Keratinocyte (primary cell): ENCODE data around the gene AKR1C1.

Experiments used
- EZH2 ChIP-seq: IDR thresholded peaks from one replicate; pipeline ENCODE4 v1.6.1; 2012; ENCODE audit warnings: inconsistent platforms, mild to moderate bottlenecking, low read length, moderate library complexity
- TF ChIP-seq, protein P1 (sequence below), 3 experiments: IDR thresholded peaks in 1 of 3; conservative IDR thresholded peaks in 1 of 3; optimal IDR thresholded peaks in 1 of 3; 2 replicates in 2 of 3; 3 replicates in 1 of 3; pipeline versions ENCODE3 to v1.5.1; 2011; ENCODE audit warnings: low read length in 3 of 3, mild to moderate bottlenecking in 3 of 3, moderate library complexity in 2 of 3, control low read depth in 1 of 3, inconsistent platforms in 1 of 3; ENCODE audit not compliant: insufficient read depth in 2 of 3; ENCODE audit errors: extremely low read depth in 1 of 3

DNA sequence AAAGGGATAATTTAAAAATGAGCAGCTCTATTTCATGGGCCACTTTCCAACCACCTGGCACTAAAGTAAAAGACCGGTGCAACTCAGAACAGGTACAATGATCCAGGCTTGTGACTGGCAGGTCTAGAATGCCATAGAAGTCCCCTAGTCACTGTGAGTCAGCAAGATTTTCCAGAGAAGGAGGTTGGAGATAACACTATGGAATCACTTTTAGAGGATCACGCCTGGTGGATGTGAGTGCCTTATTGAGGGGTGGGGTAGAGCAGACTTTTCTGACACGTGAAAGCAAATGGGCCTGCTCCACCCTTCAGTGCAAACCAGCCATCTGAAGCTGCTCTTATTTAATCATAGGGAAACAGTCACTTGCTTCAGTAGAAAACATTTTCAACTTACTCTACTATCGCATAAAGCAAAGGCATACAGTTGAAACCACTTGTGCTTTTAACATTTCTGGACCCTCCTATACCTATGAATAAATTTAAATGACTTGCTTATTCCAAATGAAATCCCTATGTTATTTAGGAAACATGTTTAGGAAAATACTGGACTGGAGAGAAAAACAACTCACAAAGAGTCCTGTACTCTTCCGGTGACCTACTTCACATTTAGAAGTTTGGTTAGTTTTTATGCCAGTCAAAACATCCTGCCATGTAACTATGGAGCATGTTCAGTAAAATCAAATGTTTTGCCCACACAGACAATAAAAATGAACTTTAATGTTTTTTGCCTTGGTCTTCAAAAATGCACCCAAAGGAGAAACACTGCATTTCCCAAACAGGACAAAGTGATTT is 21.5 kb upstream of the AKR1C1 start:
- TF ChIP-seq, protein P1, sequence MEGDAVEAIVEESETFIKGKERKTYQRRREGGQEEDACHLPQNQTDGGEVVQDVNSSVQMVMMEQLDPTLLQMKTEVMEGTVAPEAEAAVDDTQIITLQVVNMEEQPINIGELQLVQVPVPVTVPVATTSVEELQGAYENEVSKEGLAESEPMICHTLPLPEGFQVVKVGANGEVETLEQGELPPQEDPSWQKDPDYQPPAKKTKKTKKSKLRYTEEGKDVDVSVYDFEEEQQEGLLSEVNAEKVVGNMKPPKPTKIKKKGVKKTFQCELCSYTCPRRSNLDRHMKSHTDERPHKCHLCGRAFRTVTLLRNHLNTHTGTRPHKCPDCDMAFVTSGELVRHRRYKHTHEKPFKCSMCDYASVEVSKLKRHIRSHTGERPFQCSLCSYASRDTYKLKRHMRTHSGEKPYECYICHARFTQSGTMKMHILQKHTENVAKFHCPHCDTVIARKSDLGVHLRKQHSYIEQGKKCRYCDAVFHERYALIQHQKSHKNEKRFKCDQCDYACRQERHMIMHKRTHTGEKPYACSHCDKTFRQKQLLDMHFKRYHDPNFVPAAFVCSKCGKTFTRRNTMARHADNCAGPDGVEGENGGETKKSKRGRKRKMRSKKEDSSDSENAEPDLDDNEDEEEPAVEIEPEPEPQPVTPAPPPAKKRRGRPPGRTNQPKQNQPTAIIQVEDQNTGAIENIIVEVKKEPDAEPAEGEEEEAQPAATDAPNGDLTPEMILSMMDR (optimal IDR thresholded peaks at IDR 0.05 in 1 of 3, IDR thresholded peaks at IDR 0.05 in 1 of 3, conservative IDR thresholded peaks at IDR 0.05 in 1 of 3; ENCODE audit: extremely low read depth in 1 of 3, insufficient read depth in 2 of 3, low read length in 3 of 3), result no peak
- no peak for TF ChIP-seq EZH2
